G401 (cell line): Measurements from ENCODE around the gene TAF6L. TPM values are rescaled to one million over a fixed set of nuclear protein-coding genes. Genes with fewer than 3 reads are reported as not detected.

ENCODE experiments used
- total RNA-seq: library from RNA; depleted of rRNA; stranded (reverse); fragments of >200 nt; shearing (Covaris generic); gene quantifications from 2 replicates; pipeline ENCODE4 v1.2.3, GENCODE V29; 2014; rRNA removed

Gene TAF6L
- total RNA-seq, 1 experiment from 2014 or later = 38.3 TPM

Other genes starting within 250 kb of the TAF6L start
- gene AHNAK, start 224.6 kb upstream of the TAF6L start, total RNA-seq = 161 and 197 TPM in 2 replicates
- gene EEF1G, start 197.5 kb upstream of the TAF6L start, total RNA-seq = 3,525 and 3,828 TPM in 2 replicates
- gene TUT1, start 179.9 kb upstream of the TAF6L start, total RNA-seq = 16.5 and 17.6 TPM in 2 replicates
- 190 and 224 TPM in 2 replicates for gene MTA2, start 169.5 kb upstream of the TAF6L start, total RNA-seq
- gene EML3, start 158.6 kb upstream of the TAF6L start, total RNA-seq = 33.2 and 55.7 TPM in 2 replicates
- 14.2 and 14.9 TPM in 2 replicates for gene ROM1, start 158.1 kb upstream of the TAF6L start, total RNA-seq
- gene B3GAT3, start 149.4 kb upstream of the TAF6L start, total RNA-seq = 58.5 and 67.4 TPM in 2 replicates
- gene GANAB, start 124.8 kb upstream of the TAF6L start, total RNA-seq = 289 and 394 TPM in 2 replicates
- 30.0 and 33.5 TPM in 2 replicates for gene INTS5, start 118.1 kb upstream of the TAF6L start, total RNA-seq
- gene C11orf98, start 106.2 kb upstream of the TAF6L start, total RNA-seq = 117 and 157 TPM in 2 replicates
- 12.7 and 13.5 TPM in 2 replicates for gene CSKMT, start 106.1 kb upstream of the TAF6L start, total RNA-seq
- 23.0 and 28.7 TPM in 2 replicates for gene UQCC3, start 99.7 kb upstream of the TAF6L start, total RNA-seq
- gene LBHD1, start 99.1 kb upstream of the TAF6L start, total RNA-seq = 1.8 and 3.7 TPM in 2 replicates
- 139 and 203 TPM in 2 replicates for gene UBXN1, start 92.3 kb upstream of the TAF6L start, total RNA-seq
- 0.07 and 0.12 TPM in 2 replicates for gene LRRN4CL, start 81.9 kb upstream of the TAF6L start, total RNA-seq
- 48.7 and 59.6 TPM in 2 replicates for gene BSCL2, start 64.0 kb upstream of the TAF6L start, total RNA-seq
- gene GNG3, start 63.7 kb upstream of the TAF6L start, total RNA-seq = 0.14 TPM in 1 of 2 replicates, not detected in the other
- gene HNRNPUL2, start 43.9 kb upstream of the TAF6L start, total RNA-seq = 13.5 and 14.9 TPM in 2 replicates
- 34.3 and 47.2 TPM in 2 replicates for gene TTC9C, start 42.9 kb upstream of the TAF6L start, total RNA-seq
- 10.6 and 14.1 TPM in 2 replicates for gene ZBTB3, start 17.2 kb upstream of the TAF6L start, total RNA-seq
- gene POLR2G, start 9.8 kb upstream of the TAF6L start, total RNA-seq = 96.3 and 110 TPM in 2 replicates
- 33.6 and 103 TPM in 2 replicates for gene TMEM179B, start 16.0 kb downstream of the TAF6L start, total RNA-seq
- 52.9 and 55.5 TPM in 2 replicates for gene TMEM223, start 20.6 kb downstream of the TAF6L start, total RNA-seq
- gene NXF1, start 34.0 kb downstream of the TAF6L start, total RNA-seq = 10.2 and 23.3 TPM in 2 replicates
- gene STX5, start 60.7 kb downstream of the TAF6L start, total RNA-seq = 40.9 and 49.0 TPM in 2 replicates
- gene TEX54, start 61.4 kb downstream of the TAF6L start, total RNA-seq = not detected in 2 replicates
- 103 and 110 TPM in 2 replicates for gene WDR74, start 68.2 kb downstream of the TAF6L start, total RNA-seq
- gene SLC3A2, start 109.5 kb downstream of the TAF6L start, total RNA-seq = 225 and 239 TPM in 2 replicates
- gene CHRM1, start 150.0 kb downstream of the TAF6L start, total RNA-seq = not detected in 2 replicates
- gene SLC22A6, start 213.6 kb downstream of the TAF6L start, total RNA-seq = not detected in 2 replicates
- not detected in 2 replicates for gene SLC22A8, start 244.4 kb downstream of the TAF6L start, total RNA-seq